ENCODE measurements around the gene ROBO1.

Gene ROBO1

DNA sequence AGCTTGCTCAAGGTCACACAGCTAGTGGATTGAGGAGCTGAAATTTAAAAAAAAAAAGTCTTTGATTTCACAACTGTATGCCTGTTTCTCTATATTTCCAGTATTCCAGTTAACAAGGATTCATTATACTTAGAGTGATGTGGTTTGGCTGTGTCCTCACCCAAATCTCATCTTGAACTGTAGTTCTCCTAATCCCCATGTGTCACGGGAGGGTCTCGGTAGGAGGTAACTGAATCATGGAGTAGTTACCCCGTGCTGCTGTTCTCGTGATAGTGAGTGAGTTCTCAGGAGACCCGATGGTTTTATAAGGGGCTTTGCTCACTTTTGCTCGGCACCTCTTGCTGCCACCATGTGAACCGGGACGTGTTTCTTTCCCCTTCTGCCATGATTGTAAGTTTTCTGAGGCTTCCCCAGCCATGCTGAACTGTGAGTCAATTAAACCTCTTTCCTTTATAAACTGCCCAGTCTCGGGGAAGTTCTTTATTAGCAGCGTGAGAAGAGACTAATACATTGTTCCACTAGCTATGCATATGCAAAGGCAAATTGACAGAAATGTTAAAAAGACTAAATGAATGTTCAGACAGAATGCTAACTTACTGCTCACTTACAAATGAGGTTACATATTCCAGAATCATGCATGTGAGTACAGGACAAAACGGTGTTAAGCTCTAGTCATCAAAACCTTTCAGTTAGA, 1101.9 kb downstream of the ROBO1 start:
- FAIRE-seq (peak; percentile 54), DNase-seq (ENCODE audit: insufficient read length) (no peak)
- TF ChIP-seq TAF1 (IDR thresholded peaks at IDR 0.05; ENCODE audit: borderline replicate concordance, low read depth, low read length) (no peak), POLR2AphosphoS5 (IDR thresholded peaks at IDR 0.05; ENCODE audit: low read depth, low read length) (no peak), POLR2A (IDR thresholded peaks at IDR 0.05; ENCODE audit: low read depth, low read length) (no peak)

DNA sequence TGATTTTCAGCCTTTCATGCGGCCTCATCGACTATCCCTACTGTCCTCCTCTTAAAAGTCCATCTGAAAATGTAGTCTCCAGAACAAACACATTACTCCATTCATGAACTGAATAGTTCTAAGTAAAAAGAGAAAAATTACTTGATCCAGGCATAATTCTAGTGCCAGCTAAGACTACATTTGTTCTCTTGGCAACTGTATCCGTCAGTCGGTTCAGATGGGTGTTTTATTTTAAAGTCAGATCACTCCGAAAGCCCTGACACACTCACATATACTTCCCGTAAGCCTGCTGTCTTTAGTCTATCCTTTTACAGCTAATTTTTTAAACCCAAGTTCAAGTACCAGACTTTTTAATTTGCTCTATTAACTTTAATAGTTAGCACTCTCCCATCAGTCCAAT, 1102.7 kb downstream of the ROBO1 start:
- DNase-seq (ENCODE audit: insufficient read length) (no peak), FAIRE-seq (no peak)
- TF ChIP-seq POLR2AphosphoS5 (IDR thresholded peaks at IDR 0.05; ENCODE audit: low read depth, low read length), result no peak
- TF ChIP-seq POLR2A (IDR thresholded peaks at IDR 0.05; ENCODE audit: low read depth, low read length), result no peak
- no peak for TF ChIP-seq TAF1 (IDR thresholded peaks at IDR 0.05; ENCODE audit: borderline replicate concordance, low read depth, low read length)

DNA sequence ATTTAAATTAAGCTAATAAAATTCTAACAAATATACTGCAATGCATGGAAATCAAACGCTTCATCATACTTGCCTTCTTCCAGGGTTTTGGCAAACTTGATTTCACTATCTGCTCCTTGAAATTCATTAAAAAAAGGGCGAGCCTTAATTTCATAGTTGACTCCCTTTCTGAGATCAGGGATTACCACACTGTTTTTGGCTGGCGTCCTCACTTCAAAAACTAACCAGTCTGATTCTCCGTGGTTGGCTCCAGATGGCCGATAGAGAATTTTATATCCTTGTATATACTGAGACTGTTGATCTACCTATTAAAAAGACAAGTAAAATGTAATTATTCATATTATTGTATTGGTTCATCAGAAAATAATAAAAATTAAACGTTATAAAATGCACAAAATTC, 1106.8 kb downstream of the ROBO1 start:
- FAIRE-seq (no peak), DNase-seq (ENCODE audit: insufficient read length) (no peak)
- TF ChIP-seq TAF1 (IDR thresholded peaks at IDR 0.05; ENCODE audit: borderline replicate concordance, low read depth, low read length) (no peak), POLR2AphosphoS5 (IDR thresholded peaks at IDR 0.05; ENCODE audit: low read depth, low read length) (no peak), POLR2A (IDR thresholded peaks at IDR 0.05; ENCODE audit: low read depth, low read length) (no peak)

DNA sequence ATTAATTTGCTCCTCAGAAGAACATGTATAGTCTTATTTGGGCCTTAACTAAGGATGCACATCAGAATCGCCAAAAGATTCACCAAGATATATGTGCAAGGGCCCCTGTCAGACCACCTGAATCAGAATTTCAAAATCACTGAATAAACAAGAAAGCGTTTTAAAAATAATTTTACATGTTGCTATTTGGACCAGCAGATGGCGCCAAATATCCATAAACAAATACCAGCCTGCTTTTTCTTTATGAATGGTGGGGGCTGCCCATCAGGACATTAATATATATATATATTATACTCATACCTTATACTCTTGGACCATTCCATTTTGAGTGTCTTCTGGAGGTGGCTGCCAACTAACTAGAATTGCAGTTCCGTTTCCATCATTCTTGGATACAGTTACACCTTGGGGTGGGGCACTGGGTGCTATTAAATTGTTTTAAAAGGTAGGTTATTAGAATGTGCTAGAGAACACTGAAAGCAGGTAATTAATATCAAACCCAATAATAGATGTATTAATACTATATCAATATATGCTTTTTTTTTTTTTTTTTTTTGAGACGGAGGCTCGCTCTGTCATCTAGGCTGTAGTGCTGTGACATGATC, 1108.3 kb downstream of the ROBO1 start:
- no peak for TF ChIP-seq POLR2A (IDR thresholded peaks at IDR 0.05; ENCODE audit: low read depth, low read length)
- TF ChIP-seq TAF1 (IDR thresholded peaks at IDR 0.05; ENCODE audit: borderline replicate concordance, low read depth, low read length), result no peak
- TF ChIP-seq POLR2AphosphoS5 (IDR thresholded peaks at IDR 0.05; ENCODE audit: low read depth, low read length), result no peak
- no peak for DNase-seq (ENCODE audit: insufficient read length)
- FAIRE-seq, result no peak

DNA sequence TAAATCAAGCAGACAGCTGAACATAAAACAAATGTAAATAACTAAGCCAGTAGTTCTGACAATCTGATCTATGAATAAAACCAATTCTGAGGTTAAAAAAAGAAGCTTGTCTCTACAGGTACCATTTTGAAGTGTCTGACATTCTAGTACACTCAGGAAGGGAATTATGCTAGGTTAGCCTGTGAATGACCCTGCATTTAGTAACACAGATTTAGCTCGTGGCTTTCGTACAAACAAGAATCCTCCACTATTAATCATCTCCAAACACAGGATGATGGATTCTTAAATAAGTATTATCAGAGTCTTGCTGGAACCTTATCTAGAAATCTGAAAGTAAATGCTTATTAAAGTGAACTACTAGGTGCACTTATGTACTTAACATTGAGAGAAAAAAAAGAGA, 1120.1 kb downstream of the ROBO1 start:
- FAIRE-seq, result no peak
- TF ChIP-seq POLR2AphosphoS5 (IDR thresholded peaks at IDR 0.05; ENCODE audit: low read depth, low read length) (no peak), TAF1 (IDR thresholded peaks at IDR 0.05; ENCODE audit: borderline replicate concordance, low read depth, low read length) (no peak), POLR2A (IDR thresholded peaks at IDR 0.05; ENCODE audit: low read depth, low read length) (no peak)
- DNase-seq (ENCODE audit: insufficient read length), result no peak

DNA sequence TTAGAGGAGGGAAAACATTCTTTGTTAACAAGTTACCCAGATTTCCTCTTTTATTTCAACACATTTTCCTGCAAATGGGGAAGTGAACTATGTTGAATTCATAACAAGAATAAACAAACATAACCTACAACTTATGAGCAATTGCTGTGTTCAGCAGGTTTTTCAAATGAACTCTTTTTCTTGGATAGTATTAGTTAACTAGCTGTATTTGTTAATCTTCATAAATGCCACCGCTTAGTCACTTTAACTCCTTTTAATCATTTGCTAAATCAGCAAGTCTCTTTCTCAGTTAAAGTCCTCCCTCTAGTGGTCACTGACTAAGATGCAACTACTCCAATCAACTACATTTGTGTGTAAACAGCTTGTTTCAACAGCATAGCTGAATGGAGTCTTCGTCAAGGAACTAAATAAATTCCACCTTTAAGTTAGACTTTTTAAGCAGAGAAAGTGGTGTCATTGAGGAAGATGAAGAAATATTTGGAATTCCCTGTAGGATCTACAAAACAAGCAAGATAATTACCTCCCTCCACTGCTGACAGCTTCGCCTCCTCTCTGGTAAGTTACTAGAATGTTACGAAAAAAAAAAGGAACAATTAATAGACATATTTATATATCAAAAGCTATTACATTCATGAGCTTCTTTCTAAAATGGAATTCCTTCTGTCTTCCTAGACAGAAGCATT, 1122.0 kb downstream of the ROBO1 start:
- FAIRE-seq (peak; percentile 75), DNase-seq (ENCODE audit: insufficient read length) (no peak)

DNA sequence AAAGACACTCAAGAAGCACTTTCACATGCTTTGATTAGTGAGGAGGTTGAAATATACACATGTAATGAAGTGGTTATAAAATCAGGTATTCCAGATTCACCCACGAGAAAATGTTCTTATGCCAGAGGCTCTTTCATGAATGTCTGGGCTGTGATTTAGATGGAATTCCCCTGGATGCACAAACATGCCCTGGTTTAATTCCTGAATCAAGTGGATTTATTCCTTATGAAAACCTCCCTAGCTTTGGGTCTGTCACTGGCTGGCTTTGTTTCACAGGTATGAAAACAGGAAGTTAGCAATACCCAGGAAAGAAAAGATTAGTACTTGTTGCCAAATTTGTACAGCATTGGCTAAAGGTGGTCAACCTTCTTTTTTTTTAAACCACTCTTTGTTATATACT, 1123.0 kb downstream of the ROBO1 start:
- FAIRE-seq, result no peak
- TF ChIP-seq POLR2A (IDR thresholded peaks at IDR 0.05; ENCODE audit: low read depth, low read length) (no peak), TAF1 (IDR thresholded peaks at IDR 0.05; ENCODE audit: borderline replicate concordance, low read depth, low read length) (no peak), POLR2AphosphoS5 (IDR thresholded peaks at IDR 0.05; ENCODE audit: low read depth, low read length) (no peak)
- no peak for DNase-seq (ENCODE audit: insufficient read length)

More for the DNA sequence above, 1122.0 kb downstream of the ROBO1 start:
- TF ChIP-seq POLR2AphosphoS5 (IDR thresholded peaks at IDR 0.05; ENCODE audit: low read depth, low read length), result no peak

DNA sequence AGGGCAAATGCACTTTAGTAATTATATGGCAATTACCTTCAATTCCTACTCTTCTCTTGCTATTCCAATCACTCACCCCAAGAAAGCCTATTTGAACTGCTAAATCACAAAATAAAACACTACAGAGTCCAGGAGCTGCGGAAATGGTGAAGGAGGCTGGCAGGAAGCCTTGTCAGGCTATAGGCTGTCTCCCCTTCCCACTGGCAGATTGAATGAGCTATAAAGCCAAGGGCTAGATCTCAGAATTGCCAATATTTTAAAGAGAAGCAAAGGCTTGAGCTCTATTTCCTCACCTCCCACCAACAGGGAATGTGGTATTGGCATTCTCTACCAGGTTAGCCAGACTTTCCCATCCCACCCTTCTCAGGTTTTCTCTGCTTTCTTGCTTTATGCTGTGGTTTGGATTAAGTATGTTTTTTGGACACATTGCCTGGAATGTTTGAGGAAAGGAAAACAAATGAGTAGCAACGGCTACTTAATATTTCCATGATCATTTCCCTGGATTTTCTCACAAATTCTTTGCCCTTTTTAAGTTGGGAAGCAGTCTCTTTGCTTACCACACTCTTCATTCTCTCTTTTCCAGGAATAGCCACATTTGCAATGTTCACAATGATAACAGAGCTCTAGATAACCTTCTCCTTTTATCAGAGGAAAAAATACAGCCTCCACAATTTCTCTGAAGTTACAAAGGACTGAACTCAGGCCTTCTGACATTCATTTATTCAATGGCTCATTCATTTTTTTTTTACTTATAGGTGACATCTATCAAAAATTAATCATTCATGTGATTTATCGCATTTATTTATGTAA, 1125.4 kb downstream of the ROBO1 start:
- DNase-seq (ENCODE audit: insufficient read length) (no peak), FAIRE-seq (no peak)
- TF ChIP-seq POLR2A (IDR thresholded peaks at IDR 0.05; ENCODE audit: low read depth, low read length) (no peak), TAF1 (IDR thresholded peaks at IDR 0.05; ENCODE audit: borderline replicate concordance, low read depth, low read length) (no peak)

DNA sequence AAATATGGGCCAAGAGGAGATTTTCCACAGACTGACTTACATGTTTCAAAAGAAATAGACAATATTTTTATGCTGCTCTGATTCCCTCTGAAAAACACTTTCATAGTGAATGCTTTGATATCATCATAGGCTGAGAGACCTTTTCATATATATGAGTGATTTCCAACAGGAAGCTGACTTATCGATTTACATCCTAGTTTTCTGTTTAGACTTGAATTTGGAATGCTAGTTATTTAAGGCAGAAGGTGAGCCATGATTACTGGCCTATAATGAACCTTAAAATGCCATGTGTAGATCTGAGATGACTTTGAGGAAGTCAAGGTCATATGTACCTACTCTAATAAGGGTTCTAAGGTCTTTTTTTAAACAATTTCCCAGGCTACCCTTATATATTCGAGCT, 1126.1 kb downstream of the ROBO1 start:
- no peak for TF ChIP-seq TAF1 (IDR thresholded peaks at IDR 0.05; ENCODE audit: borderline replicate concordance, low read depth, low read length)
- TF ChIP-seq POLR2A (IDR thresholded peaks at IDR 0.05; ENCODE audit: low read depth, low read length), result no peak
- no peak for TF ChIP-seq POLR2AphosphoS5 (IDR thresholded peaks at IDR 0.05; ENCODE audit: low read depth, low read length)
- DNase-seq (ENCODE audit: insufficient read length) (no peak), FAIRE-seq (no peak)

DNA sequence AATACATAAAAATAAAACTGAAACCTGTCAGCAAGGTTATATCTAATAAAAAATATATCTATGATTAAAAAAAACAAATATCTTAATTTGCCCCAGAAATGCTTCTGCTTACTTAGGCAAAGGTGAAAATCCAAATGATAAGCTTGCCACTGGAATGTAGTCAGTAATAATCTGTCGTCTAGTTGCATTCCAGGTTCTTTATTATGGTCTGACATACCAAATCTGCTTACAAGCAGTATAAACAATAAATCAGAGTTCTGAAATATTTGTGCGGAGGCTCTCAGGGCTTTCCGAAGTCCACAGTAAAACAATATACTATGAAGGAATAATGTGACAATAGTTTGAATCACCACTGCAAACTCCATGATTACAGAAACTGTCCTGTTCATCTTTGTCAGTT, 1133.5 kb downstream of the ROBO1 start:
- no peak for FAIRE-seq
- no peak for TF ChIP-seq POLR2AphosphoS5 (IDR thresholded peaks at IDR 0.05; ENCODE audit: low read depth, low read length)
- TF ChIP-seq TAF1 (IDR thresholded peaks at IDR 0.05; ENCODE audit: borderline replicate concordance, low read depth, low read length), result no peak
- no peak for TF ChIP-seq POLR2A (IDR thresholded peaks at IDR 0.05; ENCODE audit: low read depth, low read length)
- no peak for DNase-seq (ENCODE audit: insufficient read length)

DNA sequence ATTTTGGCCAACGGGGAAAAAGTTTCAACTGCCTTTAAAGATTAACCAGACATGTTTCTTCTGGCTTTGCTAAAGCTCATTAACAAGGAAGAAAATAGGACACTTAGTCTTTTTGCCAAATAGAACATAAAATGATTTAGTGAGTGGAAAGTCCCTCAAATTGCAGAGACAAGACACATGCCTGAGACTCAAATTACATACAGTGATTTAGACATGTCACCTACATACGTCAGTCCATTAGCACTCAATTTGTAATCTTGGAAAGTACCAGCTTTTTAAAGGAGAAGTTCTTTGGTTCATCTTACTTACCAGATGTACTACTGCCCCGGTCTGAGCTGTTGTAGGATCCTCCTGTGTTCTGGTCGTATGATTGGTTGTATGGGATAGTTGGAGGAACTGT, 1134.2 kb downstream of the ROBO1 start:
- DNase-seq (ENCODE audit: insufficient read length) (no peak), FAIRE-seq (no peak)
- TF ChIP-seq POLR2AphosphoS5 (IDR thresholded peaks at IDR 0.05; ENCODE audit: low read depth, low read length) (no peak), POLR2A (IDR thresholded peaks at IDR 0.05; ENCODE audit: low read depth, low read length) (no peak), TAF1 (IDR thresholded peaks at IDR 0.05; ENCODE audit: borderline replicate concordance, low read depth, low read length) (no peak)

All from GM12892 (cell line).